Mammary epithelial cell (primary cell): ENCODE data around the gene CRYBB1.

ENCODE experiments used
- EZH2 ChIP-seq: IDR thresholded peaks from 2 replicates; pipeline ENCODE4 v1.6.1; 2012; ENCODE audit warnings: low read length, inconsistent platforms, borderline replicate concordance
- TF ChIP-seq, protein P1 (sequence below), 2 donors: IDR thresholded peaks in 1 of 2; conservative IDR thresholded peaks in 1 of 2; 2 replicates each; pipeline ENCODE4 v1.5.1; 2011 to 2012; ENCODE audit warnings: inconsistent platforms in 2 of 2, low read length in 2 of 2, mild to moderate bottlenecking in 2 of 2, control low read depth in 1 of 2, low read depth in 1 of 2; ENCODE audit not compliant: insufficient read depth in 1 of 2; ENCODE audit errors: extremely low read depth in 1 of 2

DNA sequence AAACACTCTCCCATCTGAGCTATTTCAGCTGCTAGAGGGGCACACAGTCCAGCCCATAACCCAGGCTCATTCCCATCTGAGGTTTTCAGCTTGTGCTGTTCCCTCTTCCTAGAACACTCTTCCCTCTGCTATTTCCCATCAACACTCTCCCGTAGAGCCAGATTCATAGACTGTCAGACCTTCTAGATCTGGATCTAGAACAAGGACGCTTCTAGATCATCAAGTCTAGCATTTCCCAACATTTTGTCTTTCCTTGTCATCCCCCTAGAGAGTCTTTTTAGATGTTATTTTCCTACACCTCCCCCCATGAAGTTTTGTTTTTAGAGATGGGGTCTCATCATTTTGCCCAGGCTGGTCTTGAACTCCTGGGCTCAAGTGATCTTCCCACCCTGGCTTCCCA is 17.3 kb upstream of the CRYBB1 start:
- TF ChIP-seq, protein P1, sequence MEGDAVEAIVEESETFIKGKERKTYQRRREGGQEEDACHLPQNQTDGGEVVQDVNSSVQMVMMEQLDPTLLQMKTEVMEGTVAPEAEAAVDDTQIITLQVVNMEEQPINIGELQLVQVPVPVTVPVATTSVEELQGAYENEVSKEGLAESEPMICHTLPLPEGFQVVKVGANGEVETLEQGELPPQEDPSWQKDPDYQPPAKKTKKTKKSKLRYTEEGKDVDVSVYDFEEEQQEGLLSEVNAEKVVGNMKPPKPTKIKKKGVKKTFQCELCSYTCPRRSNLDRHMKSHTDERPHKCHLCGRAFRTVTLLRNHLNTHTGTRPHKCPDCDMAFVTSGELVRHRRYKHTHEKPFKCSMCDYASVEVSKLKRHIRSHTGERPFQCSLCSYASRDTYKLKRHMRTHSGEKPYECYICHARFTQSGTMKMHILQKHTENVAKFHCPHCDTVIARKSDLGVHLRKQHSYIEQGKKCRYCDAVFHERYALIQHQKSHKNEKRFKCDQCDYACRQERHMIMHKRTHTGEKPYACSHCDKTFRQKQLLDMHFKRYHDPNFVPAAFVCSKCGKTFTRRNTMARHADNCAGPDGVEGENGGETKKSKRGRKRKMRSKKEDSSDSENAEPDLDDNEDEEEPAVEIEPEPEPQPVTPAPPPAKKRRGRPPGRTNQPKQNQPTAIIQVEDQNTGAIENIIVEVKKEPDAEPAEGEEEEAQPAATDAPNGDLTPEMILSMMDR (conservative IDR thresholded peaks at IDR 0.05 in 1 of 2, IDR thresholded peaks at IDR 0.05 in 1 of 2; ENCODE audit: extremely low read depth in 1 of 2, insufficient read depth in 1 of 2, low read depth in 1 of 2, low read length in 2 of 2): no peak
- no peak for TF ChIP-seq EZH2
